ENCODE results near the gene PLD2.

PLD2 gene

GRCh38 chr17:4807605-4808377, 839 bp downstream of the PLD2 start:
- TF ChIP-seq, protein P1, sequence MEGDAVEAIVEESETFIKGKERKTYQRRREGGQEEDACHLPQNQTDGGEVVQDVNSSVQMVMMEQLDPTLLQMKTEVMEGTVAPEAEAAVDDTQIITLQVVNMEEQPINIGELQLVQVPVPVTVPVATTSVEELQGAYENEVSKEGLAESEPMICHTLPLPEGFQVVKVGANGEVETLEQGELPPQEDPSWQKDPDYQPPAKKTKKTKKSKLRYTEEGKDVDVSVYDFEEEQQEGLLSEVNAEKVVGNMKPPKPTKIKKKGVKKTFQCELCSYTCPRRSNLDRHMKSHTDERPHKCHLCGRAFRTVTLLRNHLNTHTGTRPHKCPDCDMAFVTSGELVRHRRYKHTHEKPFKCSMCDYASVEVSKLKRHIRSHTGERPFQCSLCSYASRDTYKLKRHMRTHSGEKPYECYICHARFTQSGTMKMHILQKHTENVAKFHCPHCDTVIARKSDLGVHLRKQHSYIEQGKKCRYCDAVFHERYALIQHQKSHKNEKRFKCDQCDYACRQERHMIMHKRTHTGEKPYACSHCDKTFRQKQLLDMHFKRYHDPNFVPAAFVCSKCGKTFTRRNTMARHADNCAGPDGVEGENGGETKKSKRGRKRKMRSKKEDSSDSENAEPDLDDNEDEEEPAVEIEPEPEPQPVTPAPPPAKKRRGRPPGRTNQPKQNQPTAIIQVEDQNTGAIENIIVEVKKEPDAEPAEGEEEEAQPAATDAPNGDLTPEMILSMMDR (IDR thresholded peaks at IDR 0.05; ENCODE audit: low read depth, low read length): no peak
- no peak overlapping the region for H3K27ac ChIP-seq
- peaks cover 11% of the 10 kb centered on the region for H3K36me3 ChIP-seq
- DNase-seq: no peak
- no peaks in the 10 kb centered on the region for H3K27me3 ChIP-seq (ENCODE audit: insufficient read depth, low read depth, severe bottlenecking)
- peak overlapping the region; percentile 62 for H3K4me3 ChIP-seq (ENCODE audit: low read depth, low read length)
- no peaks in the 10 kb centered on the region for H3K9me3 ChIP-seq (ENCODE audit: severe bottlenecking)

- no peak overlapping the region for H3K27ac ChIP-seq
- TF ChIP-seq, protein P1 (IDR thresholded peaks at IDR 0.05; ENCODE audit: low read depth, low read length): no peak
- H3K4me3 ChIP-seq (ENCODE audit: low read depth, low read length): no peak overlapping the region
- H3K9me3 ChIP-seq (ENCODE audit: severe bottlenecking): no peaks in the 10 kb centered on the region
- DNase-seq: no peak
- H3K27me3 ChIP-seq (ENCODE audit: insufficient read depth, low read depth, severe bottlenecking): no peaks in the 10 kb centered on the region
- peaks cover 11% of the 10 kb centered on the region for H3K36me3 ChIP-seq
These were observed 1.4 kb downstream of the PLD2 start for GRCh38 chr17:4808378-4808767.

- no peaks in the 10 kb centered on the region for H3K9me3 ChIP-seq (ENCODE audit: severe bottlenecking)
- TF ChIP-seq, protein P1 (IDR thresholded peaks at IDR 0.05; ENCODE audit: low read depth, low read length): no peak
- no peak overlapping the region for H3K4me3 ChIP-seq (ENCODE audit: low read depth, low read length)
- H3K27ac ChIP-seq: no peak overlapping the region
- no peaks in the 10 kb centered on the region for H3K27me3 ChIP-seq (ENCODE audit: insufficient read depth, low read depth, severe bottlenecking)
- H3K36me3 ChIP-seq: peaks cover 17% of the 10 kb centered on the region
- DNase-seq: no peak
These were observed 3.8 kb downstream of the PLD2 start for GRCh38 chr17:4810696-4811290.

- Histone ChIP-seq H3K36me3 (peaks cover 19% of the 10 kb centered on the region), H3K9me3 (ENCODE audit: severe bottlenecking) (no peaks in the 10 kb centered on the region), H3K27me3 (ENCODE audit: insufficient read depth, low read depth, severe bottlenecking) (no peaks in the 10 kb centered on the region), H3K4me3 (ENCODE audit: low read depth, low read length) (no peak overlapping the region), H3K27ac (no peak overlapping the region)
- no peak for DNase-seq
- TF ChIP-seq, protein P1 (IDR thresholded peaks at IDR 0.05; ENCODE audit: low read depth, low read length): no peak
These were observed 4.5 kb downstream of the PLD2 start for GRCh38 chr17:4811471-4811870.

DNA sequence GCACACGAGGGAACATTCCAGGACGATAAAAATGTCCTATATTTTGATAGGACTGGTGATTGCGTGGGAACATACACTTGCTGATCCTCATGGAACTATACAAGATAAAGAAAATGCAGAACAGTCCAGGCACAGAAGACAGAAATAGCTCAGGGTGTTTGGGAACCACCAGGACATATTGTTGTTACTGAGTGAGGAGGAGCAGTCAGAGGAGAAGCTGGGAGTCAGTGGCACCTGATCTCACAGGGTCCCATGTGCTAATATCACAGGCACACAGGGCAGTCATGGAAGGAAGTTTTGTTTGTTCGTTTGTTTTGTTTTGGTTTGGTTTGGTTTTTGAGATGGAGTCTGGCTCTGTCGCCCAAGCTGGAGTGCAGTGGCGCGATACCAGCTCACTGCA, 5.7 kb downstream of the PLD2 start:
- no peak for DNase-seq
- TF ChIP-seq, protein P1 (IDR thresholded peaks at IDR 0.05; ENCODE audit: low read depth, low read length): no peak
- no peak overlapping the region for H3K27ac ChIP-seq
- H3K36me3 ChIP-seq: peaks cover 30% of the 10 kb centered on the region
- H3K27me3 ChIP-seq (ENCODE audit: insufficient read depth, low read depth, severe bottlenecking): no peaks in the 10 kb centered on the region
- H3K4me3 ChIP-seq (ENCODE audit: low read depth, low read length): no peak overlapping the region
- no peaks in the 10 kb centered on the region for H3K9me3 ChIP-seq (ENCODE audit: severe bottlenecking)

Measured in WERI-Rb-1 (cell line).